Coronary artery (tissue), 2 donors: ENCODE data around the gene REV3L.
A peak's percentile ranks its signal among the peaks of the same experiment; 100 is the strongest.

ENCODE experiments used
- DNase-seq: peaks from one replicate; pipeline ENCODE4 v3.0.0-alpha.2; 2017; ENCODE audit warnings: low spot score
- H3K27ac ChIP-seq, 2 donors: fragments of 200-600 bp; sonication (generic); one replicate each; pipeline ENCODE4 v1.5.1; 2016 to 2019
- H3K4me3 ChIP-seq: fragments of 200-600 bp; sonication (generic); 2 replicates; pipeline ENCODE4 v1.5.1; 2016; ENCODE audit warnings: mild to moderate bottlenecking, moderate library complexity
- TF ChIP-seq, protein P1 (sequence below): fragments of 200-600 bp; sonication (generic); IDR thresholded peaks from one replicate; pipeline ENCODE4 v1.5.1; 2019; ENCODE audit warnings: antibody characterized with exemption

Gene REV3L

GRCh38 chr6:111482959-111483735 is at the start of gene REV3L:
REV3L (minus strand) TSS chr6:111483218; CDS start chr6:111482888, 330 bp downstream.
- Histone ChIP-seq H3K27ac (peak within 1 kb of the TSS; percentile 100), H3K4me3 (peak within 1 kb of the TSS; percentile 91)
- TF ChIP-seq, protein P1, sequence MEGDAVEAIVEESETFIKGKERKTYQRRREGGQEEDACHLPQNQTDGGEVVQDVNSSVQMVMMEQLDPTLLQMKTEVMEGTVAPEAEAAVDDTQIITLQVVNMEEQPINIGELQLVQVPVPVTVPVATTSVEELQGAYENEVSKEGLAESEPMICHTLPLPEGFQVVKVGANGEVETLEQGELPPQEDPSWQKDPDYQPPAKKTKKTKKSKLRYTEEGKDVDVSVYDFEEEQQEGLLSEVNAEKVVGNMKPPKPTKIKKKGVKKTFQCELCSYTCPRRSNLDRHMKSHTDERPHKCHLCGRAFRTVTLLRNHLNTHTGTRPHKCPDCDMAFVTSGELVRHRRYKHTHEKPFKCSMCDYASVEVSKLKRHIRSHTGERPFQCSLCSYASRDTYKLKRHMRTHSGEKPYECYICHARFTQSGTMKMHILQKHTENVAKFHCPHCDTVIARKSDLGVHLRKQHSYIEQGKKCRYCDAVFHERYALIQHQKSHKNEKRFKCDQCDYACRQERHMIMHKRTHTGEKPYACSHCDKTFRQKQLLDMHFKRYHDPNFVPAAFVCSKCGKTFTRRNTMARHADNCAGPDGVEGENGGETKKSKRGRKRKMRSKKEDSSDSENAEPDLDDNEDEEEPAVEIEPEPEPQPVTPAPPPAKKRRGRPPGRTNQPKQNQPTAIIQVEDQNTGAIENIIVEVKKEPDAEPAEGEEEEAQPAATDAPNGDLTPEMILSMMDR = no peak
- peak; percentile 92 for DNase-seq

DNA sequence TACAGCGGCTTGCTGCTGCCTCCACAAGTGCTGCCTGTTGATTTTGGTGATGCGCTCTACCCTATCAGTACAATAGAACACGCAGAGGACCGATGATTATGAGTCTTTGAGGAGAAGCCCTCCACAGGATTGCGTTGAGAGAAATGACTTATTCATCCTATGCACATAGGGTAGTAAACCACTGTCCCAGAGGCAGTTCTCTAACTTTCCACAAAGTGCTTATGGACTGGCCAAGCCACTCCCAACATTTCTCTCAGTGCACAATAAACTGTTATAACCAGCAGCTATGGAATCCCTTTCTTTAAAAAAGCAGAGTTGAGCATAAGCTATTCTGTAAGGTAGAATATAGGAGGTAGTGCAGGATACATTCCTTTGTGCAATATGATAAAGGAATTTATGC is 48.2 kb upstream of the REV3L start:
- TF ChIP-seq, protein P1 = no peak
- Histone ChIP-seq H3K27ac (no peak overlapping the region), H3K4me3 (no peak overlapping the region)
- DNase-seq = no peak

DNA sequence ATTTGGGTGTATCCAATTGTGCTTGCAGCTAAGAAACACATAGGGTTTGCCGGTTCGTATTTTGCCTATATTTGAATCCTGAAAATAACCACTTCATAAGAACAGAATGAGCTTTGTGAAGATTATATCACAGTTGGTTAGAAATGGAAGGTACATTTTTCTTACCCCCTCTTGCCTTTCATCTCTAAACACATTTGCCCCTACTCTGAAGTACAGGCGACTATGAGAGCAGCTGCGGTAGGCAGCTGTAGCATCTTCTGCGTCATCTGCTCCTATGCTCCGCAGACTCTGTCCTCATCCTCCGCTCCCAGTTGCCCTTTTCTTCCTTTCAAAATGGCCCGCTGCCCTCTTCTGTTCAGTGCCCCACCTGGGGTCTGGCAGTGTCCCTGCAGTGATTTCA is 47.6 kb upstream of the REV3L start:
- Histone ChIP-seq H3K27ac (no peak overlapping the region), H3K4me3 (no peak overlapping the region)
- DNase-seq = no peak
- TF ChIP-seq, protein P1 = no peak

DNA sequence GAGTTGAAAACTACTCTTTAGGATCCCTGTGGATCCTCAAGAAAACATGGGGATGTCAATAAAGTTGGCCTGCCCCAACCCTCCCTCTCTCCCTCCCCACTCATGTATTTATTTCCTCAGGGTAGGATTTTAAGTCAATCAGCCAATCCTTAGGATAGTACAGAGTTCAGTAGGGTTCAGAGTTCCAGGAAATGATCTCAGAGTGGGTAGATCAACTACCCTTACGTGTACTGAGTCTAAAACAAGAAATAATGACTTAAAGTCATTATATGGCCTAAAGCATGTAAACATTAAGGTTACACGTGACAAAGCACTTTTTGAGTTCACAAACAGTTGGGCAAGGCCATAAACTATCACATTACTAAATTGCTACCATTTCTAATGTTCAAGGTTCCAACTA is 47.2 kb upstream of the REV3L start:
- Histone ChIP-seq H3K4me3 (no peak overlapping the region), H3K27ac (no peak overlapping the region)
- TF ChIP-seq, protein P1 = no peak
- DNase-seq = no peak

DNA sequence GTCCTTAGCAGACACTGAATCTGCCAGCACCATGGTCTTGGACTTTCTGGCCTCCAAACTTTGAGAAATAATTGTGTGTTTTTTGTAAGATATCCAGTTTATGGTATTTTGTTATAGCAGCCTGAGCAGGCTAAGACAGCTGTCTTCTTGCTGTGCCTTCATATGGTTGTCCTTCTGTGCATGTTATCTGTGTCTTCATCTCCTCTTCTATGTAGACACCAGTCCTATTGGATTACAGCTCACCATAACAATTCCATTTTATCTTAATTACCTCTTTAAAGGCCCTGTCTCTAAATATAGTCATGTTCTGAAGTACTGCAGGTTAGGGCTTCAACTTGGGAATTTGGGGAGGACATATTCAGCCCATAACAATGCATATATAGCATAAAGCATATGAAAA is 44.3 kb upstream of the REV3L start:
- no peak overlapping the region for H3K27ac ChIP-seq
- TF ChIP-seq, protein P1 = no peak
- no peak overlapping the region for H3K4me3 ChIP-seq
- no peak for DNase-seq

DNA sequence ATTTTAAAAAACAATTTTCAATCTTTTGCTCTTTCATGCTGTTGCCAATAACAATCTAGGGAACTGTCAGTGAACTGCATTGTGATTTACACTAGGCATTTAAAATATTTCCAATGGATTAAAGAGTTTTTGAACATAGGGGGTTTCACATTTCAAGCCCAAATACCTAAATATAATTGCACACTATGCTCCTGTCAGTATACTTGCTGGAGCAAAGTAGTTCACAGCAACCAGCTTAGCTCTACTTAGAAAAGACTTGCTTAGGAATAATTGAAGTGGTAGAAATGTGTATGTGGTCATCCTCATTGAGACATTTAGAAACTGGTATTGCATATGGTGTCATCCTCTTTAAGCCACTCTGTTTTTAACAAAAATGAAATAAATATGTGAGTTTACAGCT is 41.7 kb upstream of the REV3L start:
- H3K4me3 ChIP-seq = no peak overlapping the region
- DNase-seq = no peak
- TF ChIP-seq, protein P1 = no peak
- H3K27ac ChIP-seq = no peak overlapping the region

GRCh38 chr6:111524252-111524651 is 41.2 kb upstream of the REV3L start:
- no peak for DNase-seq
- Histone ChIP-seq H3K27ac (no peak overlapping the region), H3K4me3 (no peak overlapping the region)
- TF ChIP-seq, protein P1 = no peak
